Measurements from ENCODE around the gene SH2B2. TPM values are rescaled to one million over a fixed set of nuclear protein-coding genes. Genes with fewer than 3 reads are reported as not detected.

Gene SH2B2
- total RNA-seq, 2 donors from 2014 or later: 3.1 to 5.0 TPM

- no peaks in the 10 kb centered on the region for H3K4me1 ChIP-seq
- H3K9me3 ChIP-seq: no peaks in the 10 kb centered on the region
- TF ChIP-seq CTCF (IDR thresholded peaks at IDR 0.05): no peak
- no peaks in the 10 kb centered on the region for H3K36me3 ChIP-seq
- no peak for DNase-seq
- no peak overlapping the region for H3K9ac ChIP-seq (ENCODE audit: low read depth in 2 of 2, low read length in 2 of 2)
- no peak overlapping the region for H3K4me3 ChIP-seq
- intact Hi-C loops (cut with DNase I): no loop called here
- H3K27me3 ChIP-seq: no peaks in the 10 kb centered on the region
- no peak overlapping the region for H3K27ac ChIP-seq
Observed at GRCh38 chr7:102248456-102249395, 37.9 kb upstream of the SH2B2 start.

- TF ChIP-seq CTCF (IDR thresholded peaks at IDR 0.05): no peak
- DNase-seq: no peak
- H3K4me1 ChIP-seq: no peaks in the 10 kb centered on the region
- intact Hi-C loops (cut with DNase I): no loop called here
- no peak overlapping the region for H3K4me3 ChIP-seq
- H3K27me3 ChIP-seq: no peaks in the 10 kb centered on the region
- no peak overlapping the region for H3K27ac ChIP-seq
- no peak overlapping the region for H3K9ac ChIP-seq (ENCODE audit: low read depth in 2 of 2, low read length in 2 of 2)
- H3K36me3 ChIP-seq: no peaks in the 10 kb centered on the region
- H3K9me3 ChIP-seq: no peaks in the 10 kb centered on the region
Observed at GRCh38 chr7:102251531-102252365, 34.9 kb upstream of the SH2B2 start.

- H3K9ac ChIP-seq (ENCODE audit: low read depth in 2 of 2, low read length in 2 of 2): no peak overlapping the region
- no peak for TF ChIP-seq CTCF (IDR thresholded peaks at IDR 0.05)
- DNase-seq: no peak
- H3K27me3 ChIP-seq: no peaks in the 10 kb centered on the region
- no peak overlapping the region for H3K4me3 ChIP-seq
- H3K4me1 ChIP-seq: no peaks in the 10 kb centered on the region
- H3K9me3 ChIP-seq: no peaks in the 10 kb centered on the region
- no peak overlapping the region for H3K27ac ChIP-seq
- intact Hi-C loops (cut with DNase I): no loop called here
- no peaks in the 10 kb centered on the region for H3K36me3 ChIP-seq
Observed at GRCh38 chr7:102252366-102252982, 34.2 kb upstream of the SH2B2 start.

GRCh38 chr7:102253066-102253972 is 33.3 kb upstream of the SH2B2 start:
- TF ChIP-seq CTCF (IDR thresholded peaks at IDR 0.05): no peak
- intact Hi-C loops (cut with DNase I): no loop called here

More at GRCh38 chr7:102253066-102253972, 33.3 kb upstream of the SH2B2 start:
- Histone ChIP-seq H3K9me3 (no peaks in the 10 kb centered on the region), H3K9ac (ENCODE audit: low read depth in 2 of 2, low read length in 2 of 2) (no peak overlapping the region), H3K27ac (no peak overlapping the region), H3K4me1 (no peaks in the 10 kb centered on the region), H3K27me3 (no peaks in the 10 kb centered on the region), H3K36me3 (no peaks in the 10 kb centered on the region), H3K4me3 (no peak overlapping the region)
- DNase-seq: no peak
